HPDE6-E6E7 (cell line): ENCODE data around the gene C6orf141.
"Not testable (repeated sequence)": the region's sequence is repeated elsewhere in the genome, so short reads cannot be mapped to it uniquely, and the experiment has no call there.

Experiments
- DNase-seq: peaks from one replicate; pipeline ENCODE4 v3.0.0; 2011; ENCODE audit warnings: missing footprints; ENCODE audit errors: extremely low spot score

C6orf141 gene

DNA sequence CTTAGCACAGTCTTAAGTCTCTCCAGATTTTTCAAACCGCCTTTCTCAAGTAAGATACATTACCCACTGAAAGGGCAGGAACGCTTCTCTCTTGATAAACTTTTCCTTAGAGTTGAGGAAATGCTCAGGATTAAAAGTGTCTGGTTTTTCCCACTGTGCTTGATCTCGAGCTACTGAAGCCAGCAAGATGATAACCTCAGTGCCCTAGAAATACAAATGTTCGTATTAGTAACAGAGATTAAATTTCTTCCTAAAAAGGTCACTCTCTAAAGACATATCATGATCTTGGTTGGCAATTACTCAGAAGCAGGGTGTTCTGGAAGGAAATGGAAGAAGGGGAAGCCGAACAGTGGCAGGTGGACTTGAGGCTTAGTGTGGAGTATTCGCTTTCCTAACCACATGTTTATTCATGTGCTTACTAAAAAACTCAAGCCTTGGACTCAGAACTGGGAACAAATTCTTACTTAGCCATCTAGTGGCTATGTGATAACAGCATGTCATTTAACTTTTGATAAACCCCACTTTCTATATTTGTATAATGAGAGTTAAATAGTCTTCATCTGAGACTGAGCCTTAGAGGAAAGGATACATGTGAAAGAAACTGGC, 20.1 kb downstream of the C6orf141 start:
- DNase-seq = no peak

- DNase-seq = no peak
Observed at GRCh38 chr6:49576618-49577017, 26.1 kb downstream of the C6orf141 start.

GRCh38 chr6:49579649-49580048, 29.2 kb downstream of the C6orf141 start:
- no peak for DNase-seq

DNA sequence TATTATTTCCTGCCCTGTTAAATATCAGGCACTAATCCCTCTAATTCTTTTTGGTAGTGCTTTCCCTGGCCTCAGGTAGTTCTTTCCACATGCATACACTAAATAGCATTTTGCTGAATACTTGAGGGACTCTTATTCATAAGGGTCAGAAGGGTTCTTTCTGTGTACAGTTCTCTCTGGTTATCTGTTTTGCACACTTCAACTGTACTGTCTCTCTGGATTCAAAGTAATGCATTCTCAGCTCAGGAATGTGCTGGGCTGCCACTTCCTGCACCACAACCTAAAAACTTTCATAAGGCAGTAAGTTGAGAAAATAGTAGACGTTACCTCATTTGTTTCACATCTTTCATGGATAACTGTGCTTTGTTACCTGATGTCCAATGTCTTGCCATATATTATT, 32.1 kb downstream of the C6orf141 start:
- no peak for DNase-seq

DNA sequence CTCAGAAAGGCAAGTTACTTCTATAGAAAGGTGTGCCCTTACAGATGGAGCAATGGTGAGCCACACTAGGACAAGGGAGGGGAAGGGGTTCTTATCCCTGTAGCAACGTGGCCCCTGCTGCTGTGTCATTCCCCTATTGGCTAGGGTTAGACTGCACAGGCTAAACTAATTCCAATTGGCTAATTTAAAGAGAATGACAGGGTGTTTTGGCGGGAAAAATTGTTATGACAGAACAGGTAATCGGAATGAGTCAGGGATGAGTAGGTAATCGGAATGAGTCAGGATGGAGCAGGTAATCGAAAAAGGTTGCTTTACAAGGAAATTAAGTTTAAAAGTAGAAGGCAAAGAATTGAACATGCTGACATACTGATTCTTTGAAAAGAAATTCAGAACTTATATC, 36.8 kb downstream of the C6orf141 start:
- not testable (repeated sequence) for DNase-seq
